Measurements from ENCODE around the gene CEP112. TPM values are rescaled to one million over a fixed set of nuclear protein-coding genes. Genes with fewer than 3 reads are reported as not detected.

CEP112 gene
- total and polyA plus RNA-seq, 2 experiments from 2014 or later: 4.0 to 4.3 TPM

DNA sequence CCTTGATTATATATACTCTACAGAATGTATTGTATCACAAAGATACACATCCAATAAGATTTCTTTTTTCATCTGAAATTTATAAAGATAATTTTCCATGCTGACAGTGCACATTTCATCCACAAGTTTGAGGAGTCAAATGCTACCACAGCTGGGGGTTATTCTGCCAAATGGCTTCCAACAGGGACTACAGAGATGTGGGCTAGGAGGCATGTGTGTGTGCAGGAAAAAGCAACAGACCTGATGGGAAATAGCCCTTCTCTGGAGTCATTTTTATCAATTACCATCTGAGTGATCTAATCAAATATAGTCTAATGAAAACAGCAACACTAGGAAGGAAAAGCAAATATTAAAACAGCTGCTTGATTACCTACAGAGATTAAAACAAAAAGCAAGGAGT lies 290.5 kb downstream of the CEP112 start (continued):
- TF ChIP-seq, protein P1, sequence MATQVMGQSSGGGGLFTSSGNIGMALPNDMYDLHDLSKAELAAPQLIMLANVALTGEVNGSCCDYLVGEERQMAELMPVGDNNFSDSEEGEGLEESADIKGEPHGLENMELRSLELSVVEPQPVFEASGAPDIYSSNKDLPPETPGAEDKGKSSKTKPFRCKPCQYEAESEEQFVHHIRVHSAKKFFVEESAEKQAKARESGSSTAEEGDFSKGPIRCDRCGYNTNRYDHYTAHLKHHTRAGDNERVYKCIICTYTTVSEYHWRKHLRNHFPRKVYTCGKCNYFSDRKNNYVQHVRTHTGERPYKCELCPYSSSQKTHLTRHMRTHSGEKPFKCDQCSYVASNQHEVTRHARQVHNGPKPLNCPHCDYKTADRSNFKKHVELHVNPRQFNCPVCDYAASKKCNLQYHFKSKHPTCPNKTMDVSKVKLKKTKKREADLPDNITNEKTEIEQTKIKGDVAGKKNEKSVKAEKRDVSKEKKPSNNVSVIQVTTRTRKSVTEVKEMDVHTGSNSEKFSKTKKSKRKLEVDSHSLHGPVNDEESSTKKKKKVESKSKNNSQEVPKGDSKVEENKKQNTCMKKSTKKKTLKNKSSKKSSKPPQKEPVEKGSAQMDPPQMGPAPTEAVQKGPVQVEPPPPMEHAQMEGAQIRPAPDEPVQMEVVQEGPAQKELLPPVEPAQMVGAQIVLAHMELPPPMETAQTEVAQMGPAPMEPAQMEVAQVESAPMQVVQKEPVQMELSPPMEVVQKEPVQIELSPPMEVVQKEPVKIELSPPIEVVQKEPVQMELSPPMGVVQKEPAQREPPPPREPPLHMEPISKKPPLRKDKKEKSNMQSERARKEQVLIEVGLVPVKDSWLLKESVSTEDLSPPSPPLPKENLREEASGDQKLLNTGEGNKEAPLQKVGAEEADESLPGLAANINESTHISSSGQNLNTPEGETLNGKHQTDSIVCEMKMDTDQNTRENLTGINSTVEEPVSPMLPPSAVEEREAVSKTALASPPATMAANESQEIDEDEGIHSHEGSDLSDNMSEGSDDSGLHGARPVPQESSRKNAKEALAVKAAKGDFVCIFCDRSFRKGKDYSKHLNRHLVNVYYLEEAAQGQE (IDR thresholded peaks at IDR 0.05; ENCODE audit: unreplicated experiment): no peak
- TF ChIP-seq NANOG (IDR thresholded peaks at IDR 0.05; ENCODE audit: borderline replicate concordance) (no peak), CREB1 (CRISPR knock-in tag; IDR thresholded peaks at IDR 0.05; ENCODE audit: low read depth) (no peak), EZH2phosphoT487 (IDR thresholded peaks at IDR 0.05; ENCODE audit: unreplicated experiment) (no peak), ZNF114 (CRISPR knock-in tag; IDR thresholded peaks at IDR 0.05) (no peak), POLR2AphosphoS5 (IDR thresholded peaks at IDR 0.05; ENCODE audit: low read depth) (no peak), EZH2 (IDR thresholded peaks at IDR 0.05; ENCODE audit: low read depth, unreplicated experiment) (no peak)
- TF ChIP-seq, protein P2, sequence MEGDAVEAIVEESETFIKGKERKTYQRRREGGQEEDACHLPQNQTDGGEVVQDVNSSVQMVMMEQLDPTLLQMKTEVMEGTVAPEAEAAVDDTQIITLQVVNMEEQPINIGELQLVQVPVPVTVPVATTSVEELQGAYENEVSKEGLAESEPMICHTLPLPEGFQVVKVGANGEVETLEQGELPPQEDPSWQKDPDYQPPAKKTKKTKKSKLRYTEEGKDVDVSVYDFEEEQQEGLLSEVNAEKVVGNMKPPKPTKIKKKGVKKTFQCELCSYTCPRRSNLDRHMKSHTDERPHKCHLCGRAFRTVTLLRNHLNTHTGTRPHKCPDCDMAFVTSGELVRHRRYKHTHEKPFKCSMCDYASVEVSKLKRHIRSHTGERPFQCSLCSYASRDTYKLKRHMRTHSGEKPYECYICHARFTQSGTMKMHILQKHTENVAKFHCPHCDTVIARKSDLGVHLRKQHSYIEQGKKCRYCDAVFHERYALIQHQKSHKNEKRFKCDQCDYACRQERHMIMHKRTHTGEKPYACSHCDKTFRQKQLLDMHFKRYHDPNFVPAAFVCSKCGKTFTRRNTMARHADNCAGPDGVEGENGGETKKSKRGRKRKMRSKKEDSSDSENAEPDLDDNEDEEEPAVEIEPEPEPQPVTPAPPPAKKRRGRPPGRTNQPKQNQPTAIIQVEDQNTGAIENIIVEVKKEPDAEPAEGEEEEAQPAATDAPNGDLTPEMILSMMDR (conservative IDR thresholded peaks at IDR 0.05; ENCODE audit: low read depth in 2 of 2): no peak
- TF ChIP-seq, protein P3, sequence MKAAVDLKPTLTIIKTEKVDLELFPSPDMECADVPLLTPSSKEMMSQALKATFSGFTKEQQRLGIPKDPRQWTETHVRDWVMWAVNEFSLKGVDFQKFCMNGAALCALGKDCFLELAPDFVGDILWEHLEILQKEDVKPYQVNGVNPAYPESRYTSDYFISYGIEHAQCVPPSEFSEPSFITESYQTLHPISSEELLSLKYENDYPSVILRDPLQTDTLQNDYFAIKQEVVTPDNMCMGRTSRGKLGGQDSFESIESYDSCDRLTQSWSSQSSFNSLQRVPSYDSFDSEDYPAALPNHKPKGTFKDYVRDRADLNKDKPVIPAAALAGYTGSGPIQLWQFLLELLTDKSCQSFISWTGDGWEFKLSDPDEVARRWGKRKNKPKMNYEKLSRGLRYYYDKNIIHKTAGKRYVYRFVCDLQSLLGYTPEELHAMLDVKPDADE (IDR thresholded peaks at IDR 0.05): no peak

DNA sequence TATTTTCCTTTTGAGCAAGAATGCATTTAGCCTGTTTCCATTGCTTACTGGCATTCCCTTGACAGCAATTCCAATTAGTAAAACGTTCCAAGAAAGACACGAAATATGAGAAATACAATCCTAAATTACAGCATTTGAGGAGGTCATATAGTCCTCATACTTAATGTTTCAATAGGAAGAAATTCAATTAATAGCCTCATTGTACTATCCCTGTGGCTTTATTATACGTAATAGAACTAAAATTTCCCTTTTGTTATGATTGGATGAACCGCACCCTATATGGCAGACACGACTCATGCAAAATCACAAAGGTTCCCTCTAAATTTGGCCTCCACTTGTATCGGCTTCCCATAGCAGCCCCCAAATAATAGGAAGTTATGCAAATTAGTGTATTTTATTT lies 291.7 kb downstream of the CEP112 start:
- Histone ChIP-seq H4K20me1 (replicated peaks; ENCODE audit: insufficient read depth) (no peaks in the 10 kb centered on the region), H2AFZ (no peak overlapping the region), H3K79me2 (replicated peaks; ENCODE audit: insufficient read depth) (no peaks in the 10 kb centered on the region), H3K27ac (ENCODE audit: low read depth) (no peak overlapping the region), H3K9me2 (ENCODE audit: insufficient read depth) (no peaks in the 10 kb centered on the region), H3K4me1 (ENCODE audit: insufficient read depth) (0 out of 2 replicates have a peak, but pooled peaks cover 4% of the 10 kb centered on the region), H3K4me2 (no peak overlapping the region), H3F3A (replicated peaks; ENCODE audit: low read depth) (no peaks in the 10 kb centered on the region), H3K27me3 (ENCODE audit: insufficient read depth) (no peaks in the 10 kb centered on the region), H3K4me3 (no peak overlapping the region), H3K36me3 (ENCODE audit: insufficient read depth) (no peaks in the 10 kb centered on the region)
- Mint-ChIP-seq H3K9me3 (no peaks in the 10 kb centered on the region), H3K36me3 (ENCODE audit: low read depth) (no peaks in the 10 kb centered on the region), H3K27ac (no peak overlapping the region), H3K4me3 (no peak overlapping the region), H3K4me1 (peaks cover 21% of the 10 kb centered on the region), H3K27me3 (ENCODE audit: insufficient read depth, low read depth, poor library complexity) (peaks cover 1% of the 10 kb centered on the region)
- TF ChIP-seq STAT1 (IDR thresholded peaks at IDR 0.05; ENCODE audit: unreplicated experiment): no peak
- TF ChIP-seq ZNF114 (CRISPR knock-in tag; IDR thresholded peaks at IDR 0.05): no peak
- TF ChIP-seq CREB1 (CRISPR knock-in tag; IDR thresholded peaks at IDR 0.05; ENCODE audit: low read depth): no peak
- no peak for TF ChIP-seq POLR2AphosphoS5 (IDR thresholded peaks at IDR 0.05; ENCODE audit: low read depth)
- no peak for TF ChIP-seq NANOG (IDR thresholded peaks at IDR 0.05; ENCODE audit: borderline replicate concordance)
- no peak for ATAC-seq
- no peak for DNase-seq (ENCODE audit: low spot score)
